C1 segment of cervical spinal cord (tissue), 14 donors: ENCODE data around the gene SLC34A1.
"Not testable (repeated sequence)": the region's sequence is repeated elsewhere in the genome, so short reads cannot be mapped to it uniquely, and the experiment has no call there.

ENCODE experiments used
- DNase-seq, 14 donors: peaks; one replicate each; lab custom pipeline; 2025; lab: John Stamatoyannopoulos, UW

SLC34A1 gene

DNA sequence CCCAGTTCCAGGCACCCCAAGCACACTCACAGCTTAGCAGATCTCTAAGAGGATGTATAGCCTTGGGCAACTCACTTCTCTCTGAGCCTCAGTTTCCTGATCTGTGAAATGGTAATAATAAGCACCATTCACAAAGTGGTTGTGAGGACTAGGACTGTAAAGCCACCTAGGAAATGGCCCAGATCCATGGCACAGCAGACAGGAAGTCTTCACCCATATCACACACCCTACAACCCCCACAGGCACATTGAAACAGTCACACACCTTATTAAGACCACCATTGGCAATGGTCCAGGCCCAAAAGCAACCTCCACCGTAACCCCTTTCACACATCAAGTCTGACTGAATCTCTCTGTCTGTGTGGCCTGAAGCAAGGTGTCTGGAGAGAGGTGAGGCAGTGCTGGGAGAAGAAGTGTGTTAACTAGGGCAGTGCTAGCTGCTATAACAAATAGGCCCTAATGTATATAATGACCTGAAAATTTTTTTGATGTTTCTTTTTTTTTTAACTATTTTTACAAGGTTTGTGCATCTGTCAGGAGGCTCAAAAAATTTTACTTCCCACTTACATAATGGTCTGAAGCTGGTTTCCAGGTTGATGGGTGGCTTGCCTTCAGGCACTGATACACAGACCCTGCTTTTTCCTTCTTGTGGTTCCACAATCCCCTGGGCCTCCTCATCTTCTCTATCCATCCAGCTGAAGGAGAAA lies 28.9 kb upstream of the SLC34A1 start:
- DNase-seq, result no peak

DNA sequence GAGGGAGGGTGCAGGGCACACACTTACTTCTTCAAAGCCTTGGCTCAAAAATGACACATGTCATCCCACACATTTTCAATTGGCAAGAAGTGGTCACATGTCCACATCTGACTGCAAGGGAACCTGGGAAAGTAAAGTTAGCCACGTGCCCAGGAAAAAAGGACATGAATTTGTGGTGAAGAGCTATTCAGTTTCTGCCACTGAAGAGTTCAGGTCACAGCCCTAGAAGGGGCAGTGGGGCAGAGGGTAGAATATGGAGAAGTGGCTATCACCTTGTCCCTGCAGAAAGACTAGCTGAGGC lies 28.4 kb upstream of the SLC34A1 start:
- no peak for DNase-seq

DNA sequence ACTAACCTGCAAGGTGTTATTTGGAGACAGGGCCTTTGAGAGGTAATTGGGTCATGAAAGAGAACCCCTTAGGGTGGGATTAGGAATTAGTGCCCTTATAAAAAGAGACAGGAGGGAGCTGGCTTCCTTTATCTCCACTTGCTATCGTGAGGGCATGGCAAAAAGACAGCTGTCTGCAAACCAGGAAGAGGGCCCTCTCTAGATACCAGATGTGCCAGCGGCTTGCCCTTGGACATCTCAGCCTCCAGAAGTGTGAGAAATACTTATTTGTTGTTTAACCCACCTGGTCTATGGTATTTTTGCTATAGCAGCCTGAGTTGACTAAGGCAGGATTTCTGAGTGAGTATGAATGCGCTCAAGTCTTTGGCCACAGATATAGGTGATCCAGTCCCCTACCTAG lies 27.5 kb upstream of the SLC34A1 start:
- DNase-seq, result no peak

DNA sequence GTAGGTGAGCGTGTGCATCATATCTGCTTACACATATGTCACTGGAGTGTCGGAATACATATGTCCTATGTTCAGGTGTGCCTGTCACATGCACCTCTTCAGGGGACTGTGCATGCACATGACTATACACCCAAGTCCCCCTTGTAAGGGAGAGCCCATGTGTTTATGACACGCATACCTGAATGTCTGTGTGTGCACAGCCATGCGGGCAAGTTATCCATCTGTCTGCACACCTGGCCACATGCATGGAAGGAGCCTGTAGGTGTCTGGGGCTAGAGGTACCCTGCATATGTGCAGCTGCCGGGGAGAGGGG lies 27.1 kb upstream of the SLC34A1 start:
- DNase-seq, result no peak

DNA sequence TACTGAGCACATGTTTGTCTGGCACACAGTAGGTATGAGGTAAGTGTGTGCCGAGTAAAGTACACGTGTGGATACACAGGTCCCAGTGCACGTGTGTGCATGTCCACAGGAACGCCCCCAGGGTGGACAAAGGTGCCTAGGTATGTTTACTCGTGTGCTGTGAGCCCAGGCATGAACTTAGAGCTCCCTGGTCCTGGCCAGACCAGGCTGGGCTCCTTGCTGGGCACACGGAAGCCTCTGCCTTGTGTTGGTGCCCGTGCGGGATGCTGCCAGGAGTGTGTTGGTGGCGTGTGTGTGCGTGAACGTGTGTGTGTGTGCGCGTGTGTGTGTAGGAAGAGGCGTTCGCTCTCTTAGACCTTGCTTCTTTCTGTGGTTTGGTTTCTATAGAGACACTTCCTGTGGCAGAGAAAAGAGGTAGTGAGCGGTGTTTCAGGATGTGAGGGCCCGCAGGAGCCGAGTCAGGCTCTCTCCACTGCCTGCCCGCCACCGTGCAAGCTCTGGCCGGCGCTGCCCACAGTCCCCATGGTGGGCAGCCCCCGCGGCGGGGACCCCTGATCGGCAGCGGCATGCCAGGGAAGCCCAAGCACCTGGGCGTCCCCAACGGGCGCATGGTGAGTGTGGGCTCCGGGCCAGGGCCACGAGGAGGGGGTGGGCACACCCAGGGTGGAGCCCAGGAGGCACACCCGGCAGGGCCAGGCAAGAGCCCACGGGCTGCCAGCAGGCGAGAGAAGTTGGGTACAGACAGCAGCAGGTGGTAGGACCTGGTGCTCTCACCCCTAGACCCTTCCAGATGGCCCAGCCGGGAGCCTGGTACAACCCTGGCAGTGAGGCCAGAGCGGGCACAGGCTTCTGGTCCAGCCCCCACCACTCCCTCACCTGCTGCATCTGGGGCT lies 26.5 kb upstream of the SLC34A1 start, which contains the start of gene RGS14:
TSS of gene RGS14 (plus strand) at position 466 of the 893 bp plus-strand sequence. CDS start at position 567, 101 bp downstream.
- DNase-seq, result peak in 1 of 14 donors; percentile 7

DNA sequence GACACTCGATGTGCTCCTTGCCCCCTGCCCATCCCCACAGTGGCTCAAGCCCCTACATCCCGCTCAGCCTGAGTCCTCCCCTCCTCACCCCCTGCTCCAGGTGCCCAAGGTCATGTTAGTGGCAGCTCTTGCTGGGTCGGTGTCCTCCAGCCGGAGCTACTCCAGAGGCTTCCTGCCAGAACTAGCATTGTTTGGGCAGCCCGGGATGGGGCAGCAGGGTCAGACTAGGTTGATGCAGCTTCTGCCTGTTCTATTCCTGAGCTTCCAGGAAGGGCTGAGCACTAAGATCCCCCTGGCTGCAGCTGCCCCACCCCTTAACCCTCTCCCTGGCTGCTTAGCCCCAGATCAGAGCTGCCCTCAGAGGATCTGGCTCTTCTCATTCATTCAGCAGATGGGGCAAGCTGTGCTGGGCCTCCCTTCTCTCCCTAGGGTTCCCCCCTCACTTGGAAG lies 25.8 kb upstream of the SLC34A1 start:
- DNase-seq, result no peak

DNA sequence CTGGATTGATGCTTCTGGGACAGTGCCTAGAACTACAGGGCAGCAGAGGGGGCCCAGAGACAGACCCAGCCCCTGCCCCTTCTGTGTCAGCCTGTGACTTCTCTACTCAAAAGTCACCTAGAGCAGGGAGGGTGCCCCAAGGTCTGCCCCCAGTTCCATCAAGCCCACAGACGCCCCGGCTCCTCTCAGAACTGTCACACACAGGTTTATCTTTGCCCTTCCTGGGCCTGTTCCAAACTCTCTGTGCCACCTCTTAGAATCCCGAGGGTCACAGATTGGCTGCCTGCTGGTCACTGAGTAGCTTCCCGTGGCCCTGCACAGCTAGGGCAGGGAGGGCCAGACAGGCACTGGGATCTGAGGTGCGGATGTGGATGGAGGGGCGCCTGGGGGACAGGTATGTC lies 24.8 kb upstream of the SLC34A1 start:
- no peak for DNase-seq

DNA sequence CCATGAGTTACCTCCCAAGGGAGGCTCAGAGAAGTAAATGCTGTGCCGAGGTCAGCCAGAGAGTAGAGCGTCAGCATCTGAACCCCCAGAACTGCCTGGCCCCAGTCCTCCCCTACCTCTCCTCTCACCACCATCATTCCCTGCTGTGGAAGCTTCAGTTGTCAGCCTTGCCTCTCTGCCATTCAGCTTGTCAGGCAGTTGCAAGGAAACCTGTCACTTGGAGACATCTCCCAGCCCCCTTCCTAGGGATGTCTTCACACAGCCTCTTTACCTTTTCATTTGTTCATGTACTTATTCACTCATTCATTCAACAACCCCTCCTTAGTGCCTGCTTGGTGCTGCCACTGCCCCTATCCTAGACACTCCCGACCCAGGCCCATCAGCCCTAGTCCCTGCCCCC lies 24.4 kb upstream of the SLC34A1 start:
- DNase-seq, result no peak

DNA sequence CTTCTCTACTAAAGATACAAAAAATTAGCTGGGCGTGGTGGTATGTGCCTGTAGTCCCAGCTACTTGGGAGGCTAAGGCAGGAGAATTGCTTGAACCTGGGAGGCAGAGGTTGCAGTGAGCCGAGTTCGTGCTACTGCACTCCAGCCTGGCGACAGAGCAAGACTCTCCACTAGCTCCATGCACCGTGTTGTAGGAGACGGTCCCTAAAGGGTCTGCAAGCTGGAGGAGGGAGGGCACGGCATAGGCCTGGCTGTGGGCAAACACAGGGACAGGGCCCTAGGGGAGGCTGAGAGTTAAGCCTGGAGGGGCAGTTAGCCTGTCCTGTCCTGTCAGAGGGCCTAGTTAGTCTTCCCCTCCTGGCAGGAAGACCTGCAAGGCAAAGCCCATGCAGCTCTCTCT lies 23.5 kb upstream of the SLC34A1 start:
- DNase-seq, result not testable (repeated sequence)

DNA sequence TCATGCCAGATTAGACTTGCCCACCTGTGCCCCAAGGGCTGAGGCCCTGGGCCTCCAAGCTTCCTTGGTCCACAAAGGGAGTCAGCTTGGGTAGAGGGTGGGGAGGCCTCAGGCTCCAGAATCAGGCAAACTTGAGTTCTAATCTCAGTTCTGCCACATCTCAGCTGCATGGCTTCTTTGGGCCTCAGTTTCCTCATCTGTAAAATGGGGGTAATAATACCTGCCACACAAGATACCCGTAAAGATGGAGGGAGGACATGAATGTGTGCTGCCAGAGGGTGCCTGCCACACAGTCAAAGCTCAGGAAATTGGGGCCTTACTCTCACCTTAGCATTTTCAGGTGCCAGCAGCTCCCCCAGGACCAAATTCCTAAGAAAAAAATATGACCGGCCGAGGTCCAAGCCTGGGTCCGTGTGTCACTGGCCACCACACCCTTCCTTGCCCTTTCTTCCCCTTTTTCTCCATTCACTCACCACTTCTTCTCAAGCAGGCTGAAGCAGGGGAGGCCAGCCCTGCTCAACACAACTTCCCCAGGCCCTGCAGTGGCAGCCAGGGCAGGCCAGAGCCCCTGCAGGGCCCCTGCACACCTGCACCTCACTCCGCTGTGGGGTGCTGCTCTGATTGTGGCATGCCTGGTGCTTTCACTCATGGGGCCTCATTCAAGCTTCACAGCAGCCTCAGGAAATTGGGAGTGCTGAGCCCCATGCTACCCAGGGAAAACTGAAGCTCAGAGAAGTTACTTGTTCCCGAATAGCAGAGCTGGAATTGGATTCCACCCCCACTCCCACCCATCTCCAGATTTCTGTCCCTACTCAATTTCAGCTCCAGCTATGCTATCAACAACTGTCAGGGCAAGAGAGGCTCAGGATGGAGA lies 22.6 kb upstream of the SLC34A1 start:
- no peak for DNase-seq

DNA sequence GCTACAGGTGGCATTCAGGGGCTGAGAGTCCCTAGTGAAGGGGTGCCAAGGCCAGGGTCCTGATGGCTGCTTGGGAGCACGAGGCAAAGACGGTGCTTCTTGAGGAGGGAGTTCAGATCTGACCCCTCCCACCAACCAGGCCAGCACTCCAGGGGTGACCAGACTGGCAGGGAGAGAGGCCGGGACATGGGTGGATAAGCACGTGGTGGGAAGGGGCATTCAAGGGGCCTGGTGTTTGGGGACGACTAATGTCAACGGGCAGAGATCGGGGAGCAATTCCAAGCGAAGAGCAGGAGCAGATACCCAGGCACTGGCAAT lies 22.0 kb upstream of the SLC34A1 start:
- DNase-seq, result no peak

DNA sequence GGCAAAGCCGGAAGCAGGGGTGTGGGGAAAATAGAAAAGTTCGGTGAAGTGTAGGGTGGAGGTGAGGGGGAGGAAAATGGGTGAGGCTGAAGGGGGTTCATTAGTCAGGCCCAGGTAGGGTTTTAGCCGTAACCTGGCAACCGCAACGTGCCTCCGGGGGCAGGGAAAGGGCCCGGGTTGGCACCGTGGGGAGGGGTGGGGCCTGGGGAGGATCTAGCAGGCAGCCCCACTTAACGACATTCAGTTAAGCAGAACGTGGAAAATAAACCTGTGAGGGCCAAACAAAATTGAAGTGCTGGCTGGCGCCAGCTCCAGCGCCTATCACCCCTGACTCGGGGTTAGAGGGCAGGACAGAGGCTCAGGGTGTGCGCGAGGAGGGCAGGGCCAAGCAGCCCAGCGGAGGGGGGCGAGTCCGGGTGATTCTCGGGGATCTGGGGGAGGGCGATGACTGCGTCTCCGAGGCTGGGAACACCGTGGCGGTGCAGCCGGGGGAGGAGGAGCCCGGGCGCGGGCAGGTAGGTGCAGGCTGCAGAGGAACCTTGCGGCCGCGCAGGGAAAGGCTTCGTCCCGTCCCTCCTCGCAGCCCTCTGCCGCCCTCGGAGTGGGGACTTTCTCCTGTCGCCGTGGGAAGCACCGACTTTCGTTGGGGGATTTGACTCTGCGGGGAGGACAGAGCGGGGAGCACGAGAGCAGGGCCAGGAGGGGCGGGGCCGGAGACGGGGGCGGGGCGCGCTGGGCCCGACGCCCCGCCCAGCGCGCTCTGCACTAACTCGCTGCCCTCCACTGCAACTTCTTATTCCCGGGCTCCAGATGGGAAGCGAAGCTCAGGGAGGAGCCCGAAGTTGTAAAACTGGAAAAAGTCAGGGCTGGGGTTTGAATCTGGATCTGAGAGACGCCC lies 21.4 kb upstream of the SLC34A1 start:
- DNase-seq, result peak in 2 of 14 donors; percentile 8 to 15

DNA sequence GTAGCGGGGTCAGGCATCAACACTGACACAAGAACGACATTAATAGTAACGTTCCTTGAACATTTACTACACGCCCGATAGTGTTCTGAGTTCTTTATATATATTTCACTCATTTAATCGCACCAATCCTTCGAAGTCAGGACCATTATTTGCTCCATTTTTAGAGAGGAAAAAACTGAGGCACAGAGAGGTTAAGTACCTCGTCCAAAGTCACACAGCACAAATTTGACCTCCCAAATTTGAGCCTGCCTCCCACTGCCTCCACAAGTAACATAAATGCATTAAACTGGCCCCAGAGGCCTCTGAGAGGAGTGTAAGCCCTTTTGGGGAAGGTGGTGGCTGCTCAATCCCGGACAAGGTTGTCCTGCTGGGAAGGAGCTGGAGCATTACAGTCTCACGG lies 20.7 kb upstream of the SLC34A1 start:
- no peak for DNase-seq

DNA sequence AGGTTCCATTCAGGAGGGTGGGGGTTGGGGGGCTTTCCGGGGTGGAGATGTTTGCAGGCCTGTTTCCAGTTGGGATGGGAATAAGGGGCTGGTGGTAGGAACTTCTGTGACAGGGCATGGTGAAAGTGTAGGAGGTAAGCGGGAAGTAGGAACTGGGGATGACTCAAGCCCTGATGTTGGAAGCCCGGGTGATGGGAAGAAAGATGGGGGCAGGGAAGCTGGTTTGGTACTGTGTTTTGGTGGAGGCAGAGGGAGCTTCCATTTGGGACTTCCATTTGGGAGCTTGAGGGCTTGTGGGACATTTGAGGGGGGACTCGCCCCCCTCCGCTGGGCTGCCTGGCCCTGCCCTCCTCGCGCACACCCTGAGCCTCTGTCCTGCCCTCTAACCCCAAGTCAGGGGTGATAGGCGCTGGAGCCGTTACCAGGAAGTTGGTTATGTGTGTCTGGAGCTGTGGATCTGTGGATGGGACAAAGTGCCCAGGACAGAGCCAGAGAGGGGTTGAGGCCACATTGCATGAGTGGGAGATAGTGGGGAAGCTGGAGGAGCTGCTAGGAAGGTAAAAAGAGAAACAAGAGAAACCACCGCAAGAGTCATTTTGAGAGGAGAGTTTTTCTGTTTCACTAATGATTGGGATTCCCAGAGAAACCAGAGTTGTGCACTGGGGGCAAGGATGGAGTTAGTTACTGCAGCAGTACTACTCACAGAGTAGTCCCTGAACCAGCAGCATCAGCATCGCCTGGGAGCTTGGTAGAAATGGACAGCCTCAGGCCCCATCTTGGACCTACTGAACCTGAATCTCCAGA lies 19.9 kb upstream of the SLC34A1 start:
- no peak for DNase-seq

DNA sequence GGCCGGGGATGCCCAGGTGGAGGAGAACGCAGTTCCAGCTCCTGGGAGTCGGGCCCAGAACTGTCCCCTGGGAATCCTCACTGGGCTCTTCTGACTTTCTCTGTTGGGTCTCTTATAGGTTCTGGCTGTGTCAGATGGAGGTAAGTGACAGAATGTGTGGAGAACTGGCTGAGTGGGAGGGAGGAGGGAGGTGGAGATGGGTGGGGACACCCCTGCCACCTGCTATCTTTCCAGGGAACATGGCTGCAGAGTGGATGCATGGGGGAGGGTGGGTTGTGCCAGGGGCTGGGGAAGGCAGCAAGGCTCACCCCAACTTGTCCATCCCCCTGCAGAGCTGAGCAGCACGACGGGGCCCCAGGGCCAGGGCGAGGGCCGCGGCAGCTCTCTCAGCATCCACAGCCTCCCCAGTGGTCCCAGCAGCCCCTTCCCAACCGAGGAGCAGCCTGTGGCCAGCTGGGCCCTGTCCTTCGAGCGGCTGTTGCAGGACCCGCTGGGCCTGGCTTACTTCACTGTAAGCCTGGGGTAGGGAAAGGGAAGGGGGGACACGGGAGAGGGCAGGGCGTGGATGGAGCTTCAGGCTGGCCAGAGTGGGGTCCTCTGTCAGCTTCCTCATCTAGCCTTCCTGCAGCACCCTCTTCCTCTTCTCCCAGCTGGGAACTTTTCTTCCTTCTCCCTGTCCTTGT lies 18.2 kb upstream of the SLC34A1 start:
- DNase-seq, result no peak

DNA sequence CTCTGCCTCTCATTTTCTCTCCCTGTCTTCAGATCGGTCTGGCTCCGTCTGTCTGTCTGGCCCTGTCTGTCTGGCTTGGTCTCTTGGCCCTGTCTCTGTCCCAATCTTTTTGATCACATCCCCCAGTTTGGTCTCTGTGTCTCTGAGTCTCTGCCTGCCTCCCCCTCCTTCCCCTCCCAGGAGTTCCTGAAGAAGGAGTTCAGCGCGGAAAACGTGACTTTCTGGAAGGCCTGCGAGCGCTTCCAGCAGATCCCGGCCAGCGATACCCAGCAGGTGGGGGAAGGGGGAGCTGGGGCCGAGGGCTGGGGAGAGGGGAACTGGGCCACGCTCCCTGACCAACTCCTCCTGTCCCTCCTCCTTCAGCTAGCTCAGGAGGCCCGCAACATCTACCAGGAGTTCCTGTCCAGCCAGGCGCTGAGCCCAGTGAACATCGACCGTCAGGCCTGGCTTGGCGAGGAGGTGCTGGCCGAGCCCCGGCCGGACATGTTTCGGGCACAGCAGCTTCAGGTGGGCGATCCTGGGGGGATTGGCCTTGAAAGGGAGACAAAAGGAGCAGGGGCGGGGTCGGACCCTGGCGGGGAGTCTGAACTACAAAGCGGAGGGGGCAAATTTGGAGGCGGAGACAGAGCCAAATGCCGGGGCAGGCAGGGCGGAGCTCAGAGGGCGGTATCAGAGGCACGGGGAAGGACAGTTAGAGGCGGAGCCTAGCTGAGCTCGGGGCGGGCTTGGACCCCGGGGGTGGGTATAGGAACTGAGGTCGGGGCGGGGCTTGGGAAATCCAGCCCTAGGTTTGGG lies 17.5 kb upstream of the SLC34A1 start:
- DNase-seq, result peak in 9 of 14 donors; percentile 10 to 56 (median 28)

DNA sequence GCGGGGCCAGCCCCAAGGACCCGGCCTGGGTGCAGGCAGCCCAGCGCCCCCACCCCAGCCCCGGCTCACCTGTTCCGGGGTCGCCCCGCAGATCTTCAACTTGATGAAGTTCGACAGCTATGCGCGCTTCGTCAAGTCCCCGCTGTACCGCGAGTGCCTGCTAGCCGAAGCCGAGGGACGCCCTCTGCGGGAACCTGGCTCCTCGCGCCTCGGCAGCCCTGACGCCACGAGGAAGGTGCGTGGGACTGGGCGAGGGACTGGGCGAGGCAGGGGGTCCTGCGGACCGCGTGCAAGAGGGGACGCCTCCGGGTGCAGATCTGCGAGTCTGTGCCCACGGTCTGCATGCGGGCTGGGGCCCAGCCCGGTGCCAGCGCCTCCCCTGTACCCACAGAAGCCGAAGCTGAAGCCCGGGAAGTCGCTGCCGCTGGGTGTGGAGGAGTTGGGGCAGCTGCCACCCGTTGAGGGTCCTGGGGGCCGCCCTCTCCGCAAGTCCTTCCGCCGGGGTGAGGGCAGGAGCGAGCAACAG lies 16.8 kb upstream of the SLC34A1 start:
- DNase-seq, result no peak

DNA sequence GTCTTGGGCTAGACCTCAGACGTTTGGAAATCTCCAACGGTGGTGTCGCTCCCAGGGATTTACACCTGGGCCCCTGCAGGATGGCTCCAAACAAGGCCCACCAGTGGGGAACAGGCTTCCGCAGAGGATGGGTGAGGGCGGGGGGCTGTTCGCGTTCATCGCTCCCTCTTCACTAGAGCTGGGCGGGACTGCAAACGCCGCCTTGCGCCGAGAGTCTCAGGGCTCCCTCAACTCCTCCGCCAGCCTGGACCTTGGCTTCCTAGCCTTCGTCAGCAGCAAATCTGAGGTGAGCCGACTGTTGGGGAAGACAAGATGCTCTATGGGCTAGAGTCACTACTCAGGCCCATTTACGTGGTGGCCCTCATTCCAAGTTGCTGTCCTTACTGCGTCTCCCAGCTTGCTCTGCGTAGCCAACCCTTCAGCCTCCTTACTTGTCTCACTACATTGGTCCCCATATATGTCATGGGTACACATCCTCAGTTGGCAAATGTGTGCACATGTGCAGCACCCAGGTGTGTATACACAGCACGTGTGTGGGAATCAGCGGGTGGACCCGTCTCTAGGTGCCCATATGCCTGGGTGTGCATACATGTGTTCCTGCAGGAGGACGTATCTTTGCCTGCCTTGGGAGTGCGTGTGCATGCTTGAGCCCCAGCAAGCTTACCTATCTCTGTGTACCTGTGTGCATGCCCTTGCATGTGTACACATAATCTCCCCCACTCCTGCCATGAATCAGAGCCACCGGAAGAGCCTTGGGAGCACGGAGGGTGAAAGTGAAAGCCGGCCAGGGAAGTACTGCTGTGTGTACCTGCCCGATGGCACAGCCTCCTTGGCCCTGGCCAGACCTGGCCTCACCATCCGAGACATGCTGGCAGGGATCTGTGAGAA lies 16.0 kb upstream of the SLC34A1 start:
- no peak for DNase-seq
